GM12878 (cell line): ENCODE results near the gene PNMA6E. TPM values are rescaled to one million over a fixed set of nuclear protein-coding genes. Genes with fewer than 3 reads are reported as not detected.

ENCODE experiments used
- ATAC-seq: fragments of 200-7000 bp; cut with Tn5 transposase; 3 replicates; pipeline ENCODE4 v1.9.1; 2020; ENCODE audit warnings: mild to moderate bottlenecking, moderate library complexity
- BruUV-seq: library from RNA; stranded (reverse); fragments of 400-500 nt; replicated peaks from 2 replicates; lab custom pipeline; 2021; lab: Mats Ljungman, UMichigan
- CTCF ChIA-PET: fragments of 300-600 bp; sonication (Branson Sonifier 250); formaldehyde crosslinking; extraction: SDS; loops from one replicate; lab custom pipeline; 2021; ENCODE audit warnings: inconsistent platforms; lab: Yijun Ruan, JAX
- POLR2A ChIA-PET: fragments of 350-600 bp; formaldehyde crosslinking; extraction: SDS; loops from one replicate; lab custom pipeline; 2021; ENCODE audit warnings: inconsistent platforms; lab: Charles Lee
- RAD21 ChIA-PET: fragments of 300-600 bp; sonication (Branson Sonifier 250); formaldehyde crosslinking; loops from one replicate; lab custom pipeline; 2023; ENCODE audit warnings: antibody characterized with exemption; ENCODE audit not compliant: unreplicated experiment; lab: Charles Lee
- SMC1A ChIA-PET: fragments of 300-600 bp; sonication (Branson Sonifier 250); formaldehyde crosslinking; loops from one replicate; lab custom pipeline; 2023; ENCODE audit not compliant: unreplicated experiment, uncharacterized antibody; lab: Charles Lee
- DNase-seq: peaks from one replicate; pipeline ENCODE4 v3.0.0-alpha.2; 2011; ENCODE audit warnings: low read depth, low spot score
- FAIRE-seq: peaks from 3 replicates; lab custom pipeline; 2011; peaks lifted over from hg19 to GRCh38; lab: Jason Lieb, UNC
- H2AFZ ChIP-seq: 2 replicates; pipeline ENCODE4 v1.6.0; 2011; ENCODE audit warnings: low read depth, low read length, control low read depth; ENCODE audit not compliant: control insufficient read depth
- H3K27ac ChIP-seq: 2 replicates; pipeline ENCODE4 v1.5.1; 2011; ENCODE audit warnings: control low read depth; ENCODE audit not compliant: control insufficient read depth, insufficient read depth
- H3K27me3 ChIP-seq, 2 experiments: replicated peaks in 1 of 2; 2 replicates each; pipeline versions ENCODE4 v1.6.0 to v1.6.1; 2011; ENCODE audit warnings: low read length in 1 of 2; ENCODE audit not compliant: control insufficient read depth in 2 of 2, insufficient read depth in 2 of 2
- H3K36me3 ChIP-seq, 2 experiments: 2 replicates each; pipeline ENCODE4 v1.5.1; 2011; ENCODE audit warnings: low read length in 1 of 2; ENCODE audit not compliant: control insufficient read depth in 2 of 2, insufficient read depth in 2 of 2
- H3K4me1 ChIP-seq: 2 replicates; pipeline ENCODE4 v1.6.1; 2011; ENCODE audit warnings: mild to moderate bottlenecking, low read length, moderate library complexity, mixed read lengths; ENCODE audit not compliant: control insufficient read depth, insufficient read depth
- H3K4me2 ChIP-seq: 2 replicates; pipeline ENCODE4 v1.6.0; 2011; ENCODE audit warnings: control low read depth; ENCODE audit not compliant: control insufficient read depth, insufficient read depth
- H3K4me3 ChIP-seq: fragments of 200-600 bp; sonication (generic); 2 replicates; pipeline ENCODE4 v1.5.1; 2016
- H3K79me2 ChIP-seq: 2 replicates; pipeline ENCODE4 v1.6.0; 2011; ENCODE audit warnings: low read length; ENCODE audit not compliant: control insufficient read depth, insufficient read depth
- H3K9ac ChIP-seq: 2 replicates; pipeline ENCODE4 v1.8.0; 2011; ENCODE audit warnings: low read length, control low read depth, mixed read lengths; ENCODE audit not compliant: control insufficient read depth, insufficient read depth
- H3K9me3 ChIP-seq: replicated peaks from 3 replicates; pipeline ENCODE4 v1.5.1; 2011; ENCODE audit warnings: mild to moderate bottlenecking, low read length; ENCODE audit not compliant: control insufficient read depth, insufficient read depth
- H4K20me1 ChIP-seq: 2 replicates; pipeline ENCODE4 v1.6.0; 2011; ENCODE audit not compliant: control insufficient read depth, insufficient read depth
- DPF2 ChIP-seq: fragments of 450-650 bp; IDR thresholded peaks from 2 replicates; pipeline ENCODE4 v1.6.1; 2017; ENCODE audit warnings: mild to moderate bottlenecking
- ELK1 ChIP-seq: IDR thresholded peaks from 2 replicates; pipeline ENCODE4 v1.6.1; 2012; ENCODE audit warnings: low read depth, low read length, improper control_type of control experiment
- EP300 ChIP-seq, 2 experiments: fragments of 150-350 bp in 1 of 2; IDR thresholded peaks; 2 replicates each; pipeline ENCODE4 v1.6.1; 2011 to 2012; ENCODE audit warnings: low read depth in 2 of 2, low read length in 2 of 2, borderline replicate concordance in 1 of 2, improper control_type of control experiment in 1 of 2, inconsistent platforms in 1 of 2; ENCODE audit not compliant: control insufficient read depth in 1 of 2
- TAF1 ChIP-seq: IDR thresholded peaks from 2 replicates; pipeline ENCODE4 v1.6.1; 2011; ENCODE audit warnings: mild to moderate bottlenecking, low read depth, low read length, borderline replicate concordance
- WGBS: methylation state at CpG from one replicate; pipeline ENCODE4 v1.1.6; 2016; ENCODE audit warnings: low lambda C conversion rate; ENCODE audit not compliant: insufficient replicate concordance, insufficient coverage; ENCODE audit errors: missing lambda C conversion rate; 5-methylcytosine and 5-hydroxymethylcytosine counted together
- in situ Hi-C: fragments of 300-500 bp; cut with MboI; formaldehyde crosslinking; loops from 9 replicates; pipeline ENCODE4 v1.14.3; 2018; ENCODE audit warnings: mixed read lengths
- intact Hi-C: fragments of 100-400 bp; cut with micrococcal nuclease; formaldehyde crosslinking; loops from one replicate; pipeline ENCODE4 v1.14.2; 2022; ENCODE audit not compliant: unreplicated experiment
- polyA plus RNA-seq, 11 experiments: library from polyadenylated mRNA; depleted of rRNA in 4 of 11; unstranded in 6 of 11; stranded (reverse) in 5 of 11; fragments of >200 nt; fragmentation: Nextera tagmentation in 4 of 11; fragmentation: Illumina TruSeq in 1 of 11; extraction: Ambion mirVana in 4 of 11; extraction: Trizol in 1 of 11; gene quantifications; 1 replicate in 1 of 11; 2 replicates in 10 of 11; pipeline versions ENCODE4 v1.2.1 to v1.2.3, GENCODE V29; 2011 to 2016; ENCODE audit warnings: inconsistent platforms in 2 of 11, missing spikeins in 2 of 11, low read depth in 1 of 11
- total RNA-seq, 4 experiments: library from RNA; depleted of rRNA in 3 of 4; stranded (reverse); fragments of >200 nt in 3 of 4; fragmentation: Illumina TruSeq in 1 of 4; extraction: Trizol in 1 of 4; gene quantifications; 2 replicates each; pipeline versions ENCODE4 v1.2.1 to v1.2.3, GENCODE V29; 2013 to 2021
- TF ChIP-seq, protein P1 (sequence below): fragments of 450-650 bp; IDR thresholded peaks from 2 replicates; pipeline ENCODE4 v1.6.1; 2017; ENCODE audit warnings: antibody characterized with exemption, mild to moderate bottlenecking, moderate library complexity

Gene PNMA6E
- total and polyA plus RNA-seq, 10 of the 15 experiments (the other 5 are each of a cell fraction or from before 2014, with no cell fraction given), result not detected

GRCh38 chrX:153408221-153408721 lies 7.1 kb upstream of the PNMA6E start (continued):
- TF ChIP-seq EP300 (IDR thresholded peaks at IDR 0.05; ENCODE audit: borderline replicate concordance in 1 of 2, control insufficient read depth in 1 of 2, low read depth in 2 of 2, low read length in 2 of 2), result no peak
- TF ChIP-seq ELK1, result no peak
- TF ChIP-seq DPF2, result no peak
- no peak for TF ChIP-seq TAF1

GRCh38 chrX:153407736-153408135 lies 6.6 kb upstream of the PNMA6E start:
- Histone ChIP-seq H3K4me1 (no peaks in the 10 kb centered on the region), H3K9me3 (no peaks in the 10 kb centered on the region; the same call in 2 of the 3 replicates), H3K4me3 (no peak overlapping the region), H3K27me3 (no peaks in the 10 kb centered on the region), H2AFZ (no peak overlapping the region), H3K4me2 (no peak overlapping the region)
- in situ Hi-C loops, result no loop called here
- TF ChIP-seq, protein P1, sequence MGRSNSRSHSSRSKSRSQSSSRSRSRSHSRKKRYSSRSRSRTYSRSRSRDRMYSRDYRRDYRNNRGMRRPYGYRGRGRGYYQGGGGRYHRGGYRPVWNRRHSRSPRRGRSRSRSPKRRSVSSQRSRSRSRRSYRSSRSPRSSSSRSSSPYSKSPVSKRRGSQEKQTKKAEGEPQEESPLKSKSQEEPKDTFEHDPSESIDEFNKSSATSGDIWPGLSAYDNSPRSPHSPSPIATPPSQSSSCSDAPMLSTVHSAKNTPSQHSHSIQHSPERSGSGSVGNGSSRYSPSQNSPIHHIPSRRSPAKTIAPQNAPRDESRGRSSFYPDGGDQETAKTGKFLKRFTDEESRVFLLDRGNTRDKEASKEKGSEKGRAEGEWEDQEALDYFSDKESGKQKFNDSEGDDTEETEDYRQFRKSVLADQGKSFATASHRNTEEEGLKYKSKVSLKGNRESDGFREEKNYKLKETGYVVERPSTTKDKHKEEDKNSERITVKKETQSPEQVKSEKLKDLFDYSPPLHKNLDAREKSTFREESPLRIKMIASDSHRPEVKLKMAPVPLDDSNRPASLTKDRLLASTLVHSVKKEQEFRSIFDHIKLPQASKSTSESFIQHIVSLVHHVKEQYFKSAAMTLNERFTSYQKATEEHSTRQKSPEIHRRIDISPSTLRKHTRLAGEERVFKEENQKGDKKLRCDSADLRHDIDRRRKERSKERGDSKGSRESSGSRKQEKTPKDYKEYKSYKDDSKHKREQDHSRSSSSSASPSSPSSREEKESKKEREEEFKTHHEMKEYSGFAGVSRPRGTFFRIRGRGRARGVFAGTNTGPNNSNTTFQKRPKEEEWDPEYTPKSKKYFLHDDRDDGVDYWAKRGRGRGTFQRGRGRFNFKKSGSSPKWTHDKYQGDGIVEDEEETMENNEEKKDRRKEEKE, result no peak
- TF ChIP-seq, all 136 proteins: peak for 0
- no peak for ATAC-seq
- BruUV-seq, result no TSS peak
- WGBS, result 42% methylated on average over 3 of the region's 3 CpGs
- RAD21 ChIA-PET, result no interaction called here
- SMC1A ChIA-PET, result no interaction called here
- POLR2A ChIA-PET, result no interaction called here
- DNase-seq, result no peak
- no peak overlapping the region for H3K9ac ChIP-seq
- H3K36me3 ChIP-seq, result no peaks in the 10 kb centered on the region
- no peak for FAIRE-seq
- H3K27ac ChIP-seq, result no peak overlapping the region
- CTCF ChIA-PET, result no interaction called here
- intact Hi-C loops, result no loop called here
- H3K79me2 ChIP-seq, result no peaks in the 10 kb centered on the region
- no peaks in the 10 kb centered on the region for H4K20me1 ChIP-seq
